IPS DF 19.7 (cell line): Measurements from ENCODE around the gene PHLDB2.
"Not testable (repeated sequence)": the region's sequence is repeated elsewhere in the genome, so short reads cannot be mapped to it uniquely, and the experiment has no call there.

ENCODE experiments used
- DNase-seq: peaks from one replicate; pipeline ENCODE4 v3.0.0-alpha.2; 2013; ENCODE audit warnings: low read depth, low spot score

PHLDB2 gene

GRCh38 chr3:111859061-111859973, at the start of gene PHLDB2:
Gene PHLDB2 (plus strand): TSS chr3:111859265. CDS start chr3:111884078, 24,813 bp downstream.
- DNase-seq, result no peak

GRCh38 chr3:111810909-111811308, 48.2 kb upstream of the PHLDB2 start:
- DNase-seq, result no peak

GRCh38 chr3:111811811-111812210, 47.3 kb upstream of the PHLDB2 start:
- DNase-seq, result no peak

- DNase-seq, result no peak
These were observed 46.4 kb upstream of the PHLDB2 start for GRCh38 chr3:111812701-111813100.

- DNase-seq, result no peak
These were observed 45.6 kb upstream of the PHLDB2 start for GRCh38 chr3:111813441-111813840.

GRCh38 chr3:111813979-111814378, 45.1 kb upstream of the PHLDB2 start:
- DNase-seq, result no peak

- not testable (repeated sequence) for DNase-seq
These were observed 42.3 kb upstream of the PHLDB2 start for GRCh38 chr3:111816771-111817170.

- no peak for DNase-seq
These were observed 39.1 kb upstream of the PHLDB2 start for GRCh38 chr3:111819927-111820326.

- DNase-seq, result no peak
These were observed 38.4 kb upstream of the PHLDB2 start for GRCh38 chr3:111820651-111821050.

GRCh38 chr3:111821891-111822290, 37.2 kb upstream of the PHLDB2 start:
- no peak for DNase-seq

GRCh38 chr3:111822804-111823203, 36.3 kb upstream of the PHLDB2 start:
- DNase-seq, result no peak

- no peak for DNase-seq
These were observed 35.7 kb upstream of the PHLDB2 start for GRCh38 chr3:111823341-111823855.

- DNase-seq, result no peak
These were observed 34.7 kb upstream of the PHLDB2 start for GRCh38 chr3:111824351-111824750.

GRCh38 chr3:111827871-111828270, 31.2 kb upstream of the PHLDB2 start:
- no peak for DNase-seq

- no peak for DNase-seq
These were observed 30.5 kb upstream of the PHLDB2 start for GRCh38 chr3:111828530-111828929.

- DNase-seq, result no peak
These were observed 30.0 kb upstream of the PHLDB2 start for GRCh38 chr3:111829023-111829422.

GRCh38 chr3:111831840-111832239, 27.2 kb upstream of the PHLDB2 start:
- DNase-seq, result no peak

- no peak for DNase-seq
These were observed 22.0 kb upstream of the PHLDB2 start for GRCh38 chr3:111837112-111837511.

GRCh38 chr3:111838133-111838532, 20.9 kb upstream of the PHLDB2 start:
- DNase-seq, result no peak

- no peak for DNase-seq
These were observed 13.0 kb upstream of the PHLDB2 start for GRCh38 chr3:111846039-111846438.

- DNase-seq, result no peak
These were observed 12.3 kb upstream of the PHLDB2 start for GRCh38 chr3:111846717-111847116.

GRCh38 chr3:111848283-111848682, 10.8 kb upstream of the PHLDB2 start:
- DNase-seq, result no peak

GRCh38 chr3:111848778-111849177, 10.3 kb upstream of the PHLDB2 start:
- DNase-seq, result no peak
